Measurements from ENCODE around the gene AHDC1. TPM values are rescaled to one million over a fixed set of nuclear protein-coding genes. Genes with fewer than 3 reads are reported as not detected.
A peak's percentile ranks its signal among the peaks of the same experiment; 100 is the strongest.

AHDC1 gene
- total RNA-seq, 5 donors from 2014 or later (not counting 1 experiment from before 2014, with no cell fraction given), result 21.9 to 26.4 (median 23.1) TPM

DNA sequence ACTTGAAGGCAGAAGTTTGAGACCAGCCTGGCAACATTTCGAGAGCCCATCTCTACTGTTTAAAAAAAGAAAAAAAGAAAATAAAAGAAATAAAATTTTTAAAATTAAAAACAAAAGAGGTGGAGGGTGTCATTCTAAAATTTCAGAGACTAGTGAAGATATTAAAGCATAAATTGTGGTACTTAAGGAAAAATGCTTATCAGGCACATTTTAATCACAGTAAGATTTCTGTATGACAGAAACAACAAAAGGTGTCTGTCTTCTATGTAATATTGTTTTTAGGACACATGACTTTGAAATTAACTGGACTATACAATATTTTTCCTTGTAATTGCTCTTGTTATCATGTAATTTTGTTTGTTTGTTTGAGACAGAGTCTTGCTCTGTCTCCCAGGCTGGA, 118.6 kb downstream of the AHDC1 start:
- peak overlapping the region in 1 of 3 donors; percentile 32 for H3K4me3 Mint-ChIP-seq
- no peaks in the 10 kb centered on the region for H3K9me3 Mint-ChIP-seq
- no peaks in the 10 kb centered on the region for H3K27me3 ChIP-seq (replicated peaks in 1 of 2; ENCODE audit: control insufficient read depth in 2 of 2, extremely low read depth in 1 of 2, insufficient read depth in 2 of 2, low read length in 1 of 2)
- H3K4me1 ChIP-seq (ENCODE audit: control insufficient read depth in 1 of 2, extremely low read depth in 1 of 2, insufficient read depth in 2 of 2, low read length in 2 of 2), result peaks cover 18 to 41% of the 10 kb centered on the region in 2 experiments
- peaks cover 63 to 72% (median 65%) of the 10 kb centered on the region in 3 donors for H3K4me1 Mint-ChIP-seq
- DNase-seq (no peak), ATAC-seq (replicated peaks in 1 of 4) (no peak)
- H3K27ac Mint-ChIP-seq, result no peak overlapping the region
- H3K36me3 ChIP-seq (ENCODE audit: control insufficient read depth in 2 of 2, extremely low read depth in 1 of 2, insufficient read depth in 1 of 2, low read length in 1 of 2), result peaks cover 0 to 5% of the 10 kb centered on the region in 2 donors
- H3K27ac ChIP-seq (ENCODE audit: low read length), result no peak overlapping the region
- H3K36me3 Mint-ChIP-seq, result no peaks in the 10 kb centered on the region
- no CpG with 5 or more reads among the region's 1 CpG for WGBS (ENCODE audit: insufficient coverage)
- H3K27me3 Mint-ChIP-seq, result no peaks in the 10 kb centered on the region
- H3K4me3 ChIP-seq (ENCODE audit: control insufficient read depth in 1 of 2, extremely low read depth in 1 of 2, low read length in 1 of 2), result no peak overlapping the region
- ChIA-PET CTCF (no interaction called here), POLR2A (no interaction called here)
- no peaks in the 10 kb centered on the region for H3K9me3 ChIP-seq

Other genes starting within 250 kb of the AHDC1 start
- 10 to 100 TPM in 3 of 5 donors, 1 to 10 TPM in 2; 7.0 to 31.1 (median 12.8) TPM for gene MAP3K6, start 237.2 kb downstream of the AHDC1 start, total RNA-seq
- gene FCN3, start 229.3 kb downstream of the AHDC1 start, total RNA-seq, result under 1 TPM in 3 of 5 donors, not detected in 2; 0.26 to 0.44 (median 0.38) TPM
- not detected for gene CD164L2, start 220.8 kb downstream of the AHDC1 start, total RNA-seq
- gene GPR3, start 211.5 kb downstream of the AHDC1 start, total RNA-seq, result under 1 TPM in 2 of 5 donors, not detected in 3; 0.21 to 0.35 TPM
- gene WASF2, start 114.0 kb downstream of the AHDC1 start, total RNA-seq, result 100 to 1,000 TPM; 145 to 161 (median 156) TPM
- gene FGR, start 31.0 kb upstream of the AHDC1 start, total RNA-seq, result 10 to 100 TPM in 2 of 5 donors, 1 to 10 TPM in 3; 3.2 to 37.3 (median 5.7) TPM
- gene IFI6, start 68.0 kb upstream of the AHDC1 start, total RNA-seq, result 10 to 100 TPM; 28.2 to 52.1 (median 40.7) TPM
- gene FAM76A, start 121.8 kb upstream of the AHDC1 start, total RNA-seq, result 10 to 100 TPM; 18.1 to 23.4 (median 21.2) TPM
- gene STX12, start 169.1 kb upstream of the AHDC1 start, total RNA-seq, result 10 to 100 TPM; 21.2 to 31.4 (median 27.4) TPM
- 10 to 100 TPM; 20.5 to 48.1 (median 40.5) TPM for gene PPP1R8, start 226.6 kb upstream of the AHDC1 start, total RNA-seq

Measured in T-cell (primary cell).